ENCODE results near the gene NKX2-3.

The NKX2-3 gene

DNA sequence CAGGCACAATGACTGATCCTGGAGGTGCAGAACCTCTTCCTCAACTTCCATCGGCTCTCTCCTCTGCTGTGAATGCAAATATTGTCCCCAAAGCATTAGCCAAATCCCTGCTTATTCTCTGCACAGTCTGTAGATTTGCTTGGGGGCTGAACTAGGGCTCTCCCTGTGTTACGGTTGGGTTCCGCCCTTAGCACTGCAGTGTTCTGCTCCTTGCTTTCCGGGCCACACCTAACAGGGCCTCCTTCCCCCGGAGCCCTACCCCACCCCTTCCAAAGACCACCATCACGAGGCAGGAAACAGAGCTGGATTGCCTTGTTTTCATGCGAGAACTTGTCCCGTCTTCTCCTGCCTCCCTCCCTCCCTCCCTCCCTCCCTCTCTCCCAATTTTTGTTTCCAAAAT, 50.9 kb downstream of the NKX2-3 start:
- H3K4me3 ChIP-seq (ENCODE audit: low read depth, low read length): no peak overlapping the region
- DNase-seq (ENCODE audit: low read depth): no peak
- TF ChIP-seq, protein P1, sequence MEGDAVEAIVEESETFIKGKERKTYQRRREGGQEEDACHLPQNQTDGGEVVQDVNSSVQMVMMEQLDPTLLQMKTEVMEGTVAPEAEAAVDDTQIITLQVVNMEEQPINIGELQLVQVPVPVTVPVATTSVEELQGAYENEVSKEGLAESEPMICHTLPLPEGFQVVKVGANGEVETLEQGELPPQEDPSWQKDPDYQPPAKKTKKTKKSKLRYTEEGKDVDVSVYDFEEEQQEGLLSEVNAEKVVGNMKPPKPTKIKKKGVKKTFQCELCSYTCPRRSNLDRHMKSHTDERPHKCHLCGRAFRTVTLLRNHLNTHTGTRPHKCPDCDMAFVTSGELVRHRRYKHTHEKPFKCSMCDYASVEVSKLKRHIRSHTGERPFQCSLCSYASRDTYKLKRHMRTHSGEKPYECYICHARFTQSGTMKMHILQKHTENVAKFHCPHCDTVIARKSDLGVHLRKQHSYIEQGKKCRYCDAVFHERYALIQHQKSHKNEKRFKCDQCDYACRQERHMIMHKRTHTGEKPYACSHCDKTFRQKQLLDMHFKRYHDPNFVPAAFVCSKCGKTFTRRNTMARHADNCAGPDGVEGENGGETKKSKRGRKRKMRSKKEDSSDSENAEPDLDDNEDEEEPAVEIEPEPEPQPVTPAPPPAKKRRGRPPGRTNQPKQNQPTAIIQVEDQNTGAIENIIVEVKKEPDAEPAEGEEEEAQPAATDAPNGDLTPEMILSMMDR (IDR thresholded peaks at IDR 0.05; ENCODE audit: low read depth, low read length, missing control alignments): no peak
